Coronary artery (tissue), 2 donors: Measurements from ENCODE around the gene IPO5.

Experiments
- DNase-seq: peaks from one replicate; pipeline ENCODE4 v3.0.0-alpha.2; 2017; ENCODE audit warnings: low spot score
- H3K27ac ChIP-seq, 2 donors: fragments of 200-600 bp; sonication (generic); one replicate each; pipeline ENCODE4 v1.5.1; 2016 to 2019
- H3K4me3 ChIP-seq: fragments of 200-600 bp; sonication (generic); 2 replicates; pipeline ENCODE4 v1.5.1; 2016; ENCODE audit warnings: mild to moderate bottlenecking, moderate library complexity
- CTCF ChIP-seq: fragments of 200-600 bp; sonication (generic); IDR thresholded peaks from one replicate; pipeline ENCODE4 v1.5.1; 2019; ENCODE audit warnings: antibody characterized with exemption

Gene IPO5

GRCh38 chr13:97953376-97953970, at the start of gene IPO5:
Gene IPO5 (plus strand): TSS chr13:97953675. CDS start chr13:97976697, 23,022 bp downstream.
- no peak for DNase-seq
- TF ChIP-seq CTCF: no peak
- Histone ChIP-seq H3K4me3 (no peak within 1 kb of the TSS), H3K27ac (no peak within 1 kb of the TSS)

- H3K27ac ChIP-seq: no peak overlapping the region
- no peak for TF ChIP-seq CTCF
- H3K4me3 ChIP-seq: no peak overlapping the region
- DNase-seq: no peak
These were observed 49.4 kb upstream of the IPO5 start for GRCh38 chr13:97904059-97904458.

- no peak overlapping the region for H3K4me3 ChIP-seq
- DNase-seq: no peak
- TF ChIP-seq CTCF: no peak
- no peak overlapping the region for H3K27ac ChIP-seq
These were observed 48.0 kb upstream of the IPO5 start for GRCh38 chr13:97905517-97905916.

GRCh38 chr13:97911311-97912138, 42.0 kb upstream of the IPO5 start:
- no peak overlapping the region for H3K4me3 ChIP-seq
- TF ChIP-seq CTCF: no peak
- DNase-seq: no peak
- no peak overlapping the region for H3K27ac ChIP-seq

- no peak for TF ChIP-seq CTCF
- H3K4me3 ChIP-seq: no peak overlapping the region
- no peak overlapping the region for H3K27ac ChIP-seq
- DNase-seq: no peak
These were observed 41.3 kb upstream of the IPO5 start for GRCh38 chr13:97912139-97912535.

GRCh38 chr13:97913206-97913605, 40.3 kb upstream of the IPO5 start:
- no peak for DNase-seq
- TF ChIP-seq CTCF: no peak
- Histone ChIP-seq H3K27ac (no peak overlapping the region), H3K4me3 (no peak overlapping the region)

GRCh38 chr13:97914540-97914939, 38.9 kb upstream of the IPO5 start:
- no peak for TF ChIP-seq CTCF
- DNase-seq: no peak
- Histone ChIP-seq H3K4me3 (no peak overlapping the region), H3K27ac (no peak overlapping the region)
